Coronary artery (tissue), 2 donors: ENCODE measurements around the gene SH3BP5L.

Experiments
- DNase-seq: peaks from one replicate; pipeline ENCODE4 v3.0.0-alpha.2; 2017; ENCODE audit warnings: low spot score
- H3K27ac ChIP-seq, 2 donors: fragments of 200-600 bp; sonication (generic); one replicate each; pipeline ENCODE4 v1.5.1; 2016 to 2019
- H3K4me3 ChIP-seq: fragments of 200-600 bp; sonication (generic); 2 replicates; pipeline ENCODE4 v1.5.1; 2016; ENCODE audit warnings: mild to moderate bottlenecking, moderate library complexity
- TF ChIP-seq, protein P1 (sequence below): fragments of 200-600 bp; sonication (generic); IDR thresholded peaks from one replicate; pipeline ENCODE4 v1.5.1; 2019; ENCODE audit warnings: antibody characterized with exemption

SH3BP5L gene

DNA sequence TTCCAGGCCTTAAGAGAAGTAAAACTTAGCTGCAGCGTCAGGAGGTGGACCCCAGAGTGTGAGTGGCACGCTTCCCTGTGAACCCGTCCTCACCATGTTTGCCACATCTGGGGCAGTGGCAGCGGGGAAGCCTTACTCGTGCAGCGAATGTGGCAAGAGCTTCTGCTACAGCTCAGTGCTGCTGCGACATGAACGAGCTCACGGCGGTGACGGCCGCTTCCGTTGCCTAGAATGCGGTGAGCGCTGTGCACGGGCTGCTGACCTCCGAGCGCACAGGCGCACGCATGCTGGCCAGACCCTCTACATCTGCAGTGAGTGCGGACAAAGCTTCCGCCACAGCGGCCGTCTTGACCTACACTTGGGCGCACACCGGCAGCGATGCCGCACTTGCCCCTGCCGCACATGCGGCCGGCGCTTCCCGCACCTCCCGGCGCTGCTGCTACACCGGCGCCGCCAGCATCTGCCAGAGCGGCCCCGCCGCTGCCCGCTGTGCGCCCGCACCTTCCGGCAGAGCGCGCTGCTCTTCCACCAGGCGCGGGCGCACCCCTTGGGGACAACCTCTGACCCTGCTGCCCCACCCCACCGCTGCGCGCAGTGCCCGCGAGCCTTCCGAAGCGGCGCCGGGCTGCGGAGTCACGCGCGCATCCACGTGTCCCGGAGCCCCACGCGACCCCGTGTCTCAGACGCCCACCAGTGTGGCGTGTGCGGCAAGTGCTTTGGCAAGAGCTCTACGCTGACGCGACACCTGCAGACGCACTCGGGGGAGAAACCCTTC lies 21.7 kb upstream of the SH3BP5L start:
- no peak overlapping the region for H3K4me3 ChIP-seq
- no peak overlapping the region for H3K27ac ChIP-seq
- DNase-seq = no peak
- TF ChIP-seq, protein P1, sequence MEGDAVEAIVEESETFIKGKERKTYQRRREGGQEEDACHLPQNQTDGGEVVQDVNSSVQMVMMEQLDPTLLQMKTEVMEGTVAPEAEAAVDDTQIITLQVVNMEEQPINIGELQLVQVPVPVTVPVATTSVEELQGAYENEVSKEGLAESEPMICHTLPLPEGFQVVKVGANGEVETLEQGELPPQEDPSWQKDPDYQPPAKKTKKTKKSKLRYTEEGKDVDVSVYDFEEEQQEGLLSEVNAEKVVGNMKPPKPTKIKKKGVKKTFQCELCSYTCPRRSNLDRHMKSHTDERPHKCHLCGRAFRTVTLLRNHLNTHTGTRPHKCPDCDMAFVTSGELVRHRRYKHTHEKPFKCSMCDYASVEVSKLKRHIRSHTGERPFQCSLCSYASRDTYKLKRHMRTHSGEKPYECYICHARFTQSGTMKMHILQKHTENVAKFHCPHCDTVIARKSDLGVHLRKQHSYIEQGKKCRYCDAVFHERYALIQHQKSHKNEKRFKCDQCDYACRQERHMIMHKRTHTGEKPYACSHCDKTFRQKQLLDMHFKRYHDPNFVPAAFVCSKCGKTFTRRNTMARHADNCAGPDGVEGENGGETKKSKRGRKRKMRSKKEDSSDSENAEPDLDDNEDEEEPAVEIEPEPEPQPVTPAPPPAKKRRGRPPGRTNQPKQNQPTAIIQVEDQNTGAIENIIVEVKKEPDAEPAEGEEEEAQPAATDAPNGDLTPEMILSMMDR = no peak

DNA sequence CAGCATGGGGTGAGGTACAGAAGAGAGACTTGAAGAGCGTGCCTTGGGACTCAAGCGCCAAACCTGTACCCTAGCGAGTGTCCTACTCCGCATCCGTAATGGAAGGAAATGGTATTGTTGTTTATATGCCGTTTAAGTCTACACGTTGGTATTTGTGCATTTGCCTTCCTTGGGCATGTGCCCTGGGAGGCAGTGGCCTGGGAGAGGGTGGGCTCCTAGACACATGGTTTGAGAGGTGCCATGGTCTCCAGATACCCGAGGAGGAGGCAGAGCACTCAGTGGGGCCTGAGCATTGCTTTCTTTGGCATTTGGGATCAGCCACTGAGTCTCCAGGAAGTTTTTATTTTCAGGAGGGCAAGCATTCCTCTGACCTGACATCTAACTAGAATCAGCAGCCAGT lies 18.8 kb upstream of the SH3BP5L start:
- TF ChIP-seq, protein P1 = no peak
- no peak for DNase-seq
- Histone ChIP-seq H3K4me3 (no peak overlapping the region), H3K27ac (no peak overlapping the region)

DNA sequence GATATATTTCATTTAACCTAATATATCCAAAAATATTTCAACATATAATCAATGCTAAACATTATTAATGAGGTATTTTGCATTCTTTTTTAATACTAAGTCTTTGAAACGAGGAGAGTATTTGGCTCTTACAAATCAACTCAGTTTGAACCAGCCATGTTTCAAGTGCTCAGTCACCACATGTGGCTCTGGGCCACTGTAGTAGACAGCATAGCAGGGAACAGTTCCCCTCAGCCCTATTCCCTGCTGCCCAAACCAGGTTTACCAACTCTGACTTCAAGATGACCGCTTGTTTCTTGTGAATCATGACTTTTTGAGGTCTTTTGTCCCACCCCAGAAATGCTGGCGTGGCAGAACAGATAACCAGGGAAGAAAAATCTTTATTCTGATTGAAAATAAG lies 18.0 kb upstream of the SH3BP5L start:
- no peak overlapping the region for H3K4me3 ChIP-seq
- no peak overlapping the region for H3K27ac ChIP-seq
- TF ChIP-seq, protein P1 = no peak

DNA sequence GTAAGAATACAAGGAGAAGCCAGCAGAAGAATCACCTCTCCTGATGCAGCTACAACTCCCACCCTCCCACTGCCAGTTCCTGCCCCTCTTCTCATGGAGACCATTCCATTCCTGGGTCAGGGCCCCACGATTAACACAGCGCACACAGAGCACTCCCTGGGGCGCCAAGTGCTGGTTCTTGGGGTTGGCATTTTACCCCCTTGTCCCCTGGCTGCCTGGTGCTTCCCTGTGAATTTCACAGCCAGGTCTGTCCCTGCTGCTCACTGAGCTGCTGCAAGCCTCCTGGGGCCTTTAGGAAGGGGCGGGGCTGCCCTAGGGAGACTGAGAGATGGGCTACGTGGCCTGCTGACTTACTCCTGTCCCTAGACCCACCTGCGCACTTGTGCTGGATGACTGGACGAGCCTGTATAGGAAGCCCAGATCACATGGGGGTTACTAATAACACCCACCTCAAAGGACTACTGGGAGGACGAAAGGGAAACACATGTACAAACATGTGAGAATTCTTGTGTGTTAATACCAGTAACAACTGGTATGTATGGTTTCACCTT lies 17.1 kb upstream of the SH3BP5L start:
- peak overlapping the region; percentile 0 to 73 for H3K27ac ChIP-seq
- TF ChIP-seq, protein P1 = no peak
- no peak for DNase-seq
- no peak overlapping the region for H3K4me3 ChIP-seq

More for the DNA sequence above, 18.0 kb upstream of the SH3BP5L start:
- no peak for DNase-seq

DNA sequence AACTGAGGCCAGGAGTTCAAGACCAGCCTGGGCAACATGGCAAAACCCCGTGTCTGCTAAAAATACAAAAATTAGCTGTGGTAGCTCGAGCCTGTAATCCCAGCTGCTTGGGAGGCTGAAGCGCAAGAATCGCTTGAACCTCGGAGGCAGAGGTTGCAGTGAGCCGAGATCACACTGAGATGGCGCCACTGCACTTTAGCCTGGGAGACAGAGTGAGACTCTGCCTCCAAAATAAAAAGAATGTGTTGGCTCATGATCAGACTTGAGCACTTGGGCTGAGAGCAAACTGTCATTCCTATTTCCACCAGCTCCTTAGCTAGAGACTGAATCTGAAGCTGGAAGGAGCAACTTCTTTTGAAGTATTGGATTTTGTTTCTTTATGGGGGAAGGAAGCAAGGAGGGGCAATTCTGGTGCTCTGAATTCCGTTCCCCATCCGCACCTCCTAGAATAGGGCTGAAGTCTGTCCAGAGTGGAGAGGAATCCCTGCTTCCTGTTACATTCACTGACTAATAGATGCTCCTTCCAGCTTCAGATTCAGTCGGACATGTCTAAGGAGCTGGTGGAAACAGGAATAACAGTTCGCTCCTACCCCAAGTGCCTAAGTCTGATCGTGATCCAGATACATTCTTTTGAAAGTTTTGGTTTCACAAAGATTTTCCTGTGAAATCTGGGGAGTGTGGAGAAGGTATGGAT lies 16.1 kb upstream of the SH3BP5L start:
- peak overlapping the region; percentile 46 for H3K4me3 ChIP-seq
- peak overlapping the region; percentile 0 to 73 for H3K27ac ChIP-seq
- no peak for DNase-seq
- TF ChIP-seq, protein P1 = peak; percentile 48

DNA sequence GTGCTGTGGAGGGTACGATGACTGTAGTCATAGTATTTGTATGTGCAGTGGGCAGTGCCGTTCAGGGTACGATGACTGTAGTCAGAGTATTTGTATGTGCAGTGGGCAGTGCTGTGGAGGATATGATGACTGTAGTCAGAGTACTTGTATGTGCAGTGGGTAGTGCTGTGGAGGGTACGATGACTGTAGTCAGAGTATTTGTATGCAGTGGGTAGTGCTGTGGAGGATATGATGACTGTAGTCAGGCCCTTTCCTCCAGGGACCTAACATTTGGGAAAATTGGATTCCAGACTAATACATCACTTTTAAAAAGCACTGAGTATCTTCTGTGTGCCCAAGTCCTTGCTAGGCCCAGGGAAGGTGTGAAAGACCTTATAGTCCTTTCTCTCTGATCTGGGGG lies 15.2 kb upstream of the SH3BP5L start:
- TF ChIP-seq, protein P1 = no peak
- Histone ChIP-seq H3K27ac (no peak overlapping the region), H3K4me3 (no peak overlapping the region)
- DNase-seq = no peak
